Activated CD4-positive, alpha-beta memory T cell treated with anti-CD3 and anti-CD28 coated beads for 36 hours (primary cell): Measurements from ENCODE around the gene UBIAD1. TPM values are rescaled to one million over a fixed set of nuclear protein-coding genes. Genes with fewer than 3 reads are reported as not detected.

Source experiments
- CTCF ChIA-PET: fragments of 350-600 bp; sonication (Branson Sonifier 250); formaldehyde crosslinking; loops from one replicate; lab custom pipeline; 2021; ENCODE audit warnings: antibody characterized with exemption, inconsistent platforms; lab: Charles Lee
- POLR2A ChIA-PET: fragments of 350-600 bp; sonication (Branson Sonifier 250); formaldehyde crosslinking; loops from one replicate; lab custom pipeline; 2021; ENCODE audit warnings: antibody characterized with exemption; lab: Charles Lee
- DNase-seq: peaks from one replicate; pipeline ENCODE4 v3.0.0-alpha.2; 2020
- H3K27ac Mint-ChIP-seq: one replicate; pipeline ENCODE4 v1.8.0; 2021; ENCODE audit warnings: mixed read lengths
- H3K27me3 Mint-ChIP-seq: one replicate; pipeline ENCODE4 v1.8.0; 2021; ENCODE audit warnings: mixed read lengths
- H3K36me3 Mint-ChIP-seq: one replicate; pipeline ENCODE4 v1.8.0; 2021; ENCODE audit warnings: mixed read lengths
- H3K4me1 Mint-ChIP-seq: one replicate; pipeline ENCODE4 v1.8.0; 2021; ENCODE audit warnings: low read depth, mixed read lengths
- H3K4me3 Mint-ChIP-seq: one replicate; pipeline ENCODE4 v1.8.0; 2021; ENCODE audit warnings: mild to moderate bottlenecking, mixed read lengths
- H3K9me3 Mint-ChIP-seq: one replicate; pipeline ENCODE4 v1.8.0; 2021; ENCODE audit warnings: mixed read lengths
- intact Hi-C: fragments of 100-400 bp; cut with micrococcal nuclease; formaldehyde crosslinking; loops from one replicate; pipeline ENCODE4 v1.15.1; 2023
- total RNA-seq, 2 experiments: library from RNA; stranded (reverse); gene quantifications; one replicate each; pipeline ENCODE4 v1.2.3, GENCODE V29; 2021

UBIAD1 gene, protein sequence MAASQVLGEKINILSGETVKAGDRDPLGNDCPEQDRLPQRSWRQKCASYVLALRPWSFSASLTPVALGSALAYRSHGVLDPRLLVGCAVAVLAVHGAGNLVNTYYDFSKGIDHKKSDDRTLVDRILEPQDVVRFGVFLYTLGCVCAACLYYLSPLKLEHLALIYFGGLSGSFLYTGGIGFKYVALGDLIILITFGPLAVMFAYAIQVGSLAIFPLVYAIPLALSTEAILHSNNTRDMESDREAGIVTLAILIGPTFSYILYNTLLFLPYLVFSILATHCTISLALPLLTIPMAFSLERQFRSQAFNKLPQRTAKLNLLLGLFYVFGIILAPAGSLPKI
- 10 to 100 TPM; 21.4 to 22.4 TPM for total RNA-seq

GRCh38 chr1:11272832-11273594, at the start of gene UBIAD1:
UBIAD1 (plus strand) TSS chr1:11273198; CDS start chr1:11273532, 334 bp downstream.
- H3K9me3 Mint-ChIP-seq: no peaks in the 10 kb centered on the region
- H3K36me3 Mint-ChIP-seq: peaks cover 19% of the 10 kb centered on the region
- ChIA-PET POLR2A (interaction anchor here (1.0 to 3.1 kb wide), 4 partner anchors 10 to 637 kb away, joined by 3 to 23 read pairs (median 3); partner anchors contain the start of gene MTOR), CTCF (interaction anchor here (0.6 to 0.8 kb wide), 2 partner anchors 9 to 86 kb away, joined by 3 read pairs; no protein-coding TSS in a partner anchor)
- intact Hi-C loops: loop anchor here (1.0 to 5.0 kb wide), 2 partner anchors 11 to 634 kb away; partner anchors contain the start of gene MTOR
- peak; percentile 90 for DNase-seq
- H3K27me3 Mint-ChIP-seq: no peaks in the 10 kb centered on the region
- peaks cover 30% of the 10 kb centered on the region for H3K4me1 Mint-ChIP-seq
- peak within 1 kb of the TSS; percentile 89 for H3K27ac Mint-ChIP-seq
- H3K4me3 Mint-ChIP-seq: peak within 1 kb of the TSS; percentile 96

DNA sequence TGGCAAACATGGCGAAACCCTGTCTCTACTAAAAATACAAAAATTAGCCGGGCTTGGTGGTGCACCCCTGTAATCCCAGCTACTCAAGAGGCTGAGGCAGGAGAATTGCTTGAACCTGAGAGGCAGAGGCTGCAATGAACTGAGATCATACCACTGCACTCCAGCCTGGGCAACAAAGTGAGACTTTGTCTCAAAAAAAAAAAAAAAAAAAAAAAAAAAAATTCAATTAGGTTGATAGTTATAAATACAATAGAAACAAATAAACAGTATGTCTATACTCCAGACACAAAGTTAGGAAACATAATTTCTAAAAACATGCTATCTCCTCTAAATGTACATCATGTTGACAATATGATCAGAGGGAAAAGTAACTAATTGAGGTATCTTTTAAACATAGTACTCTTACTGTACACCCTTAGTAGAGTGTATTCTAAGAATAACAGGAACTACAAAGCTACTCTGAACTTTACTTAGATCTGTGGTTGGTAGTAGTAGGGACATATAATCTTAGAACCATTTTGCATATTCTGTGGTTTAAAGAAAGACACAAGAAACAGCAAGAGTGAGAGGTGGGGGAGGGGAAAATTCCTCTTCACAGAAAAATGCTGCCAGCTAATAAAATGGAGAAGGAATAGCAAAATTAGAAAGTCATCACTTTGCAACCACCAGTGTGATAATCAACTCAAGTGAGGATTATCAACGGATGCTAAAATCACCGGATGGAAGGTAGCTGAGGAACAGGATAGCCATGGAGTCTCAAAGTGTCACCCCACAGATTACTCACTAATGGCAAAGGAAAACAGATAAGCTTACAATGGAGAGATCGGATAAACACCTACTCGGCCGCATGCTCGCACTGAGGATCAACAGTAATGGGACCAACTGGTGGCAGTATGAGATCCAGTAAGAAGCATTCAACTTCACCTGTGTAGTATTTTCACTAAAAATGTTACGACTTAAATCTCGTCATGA, 45.6 kb upstream of the UBIAD1 start:
- Mint-ChIP-seq H3K27ac (no peak overlapping the region), H3K27me3 (no peaks in the 10 kb centered on the region), H3K4me1 (peaks cover 13% of the 10 kb centered on the region), H3K9me3 (no peaks in the 10 kb centered on the region), H3K36me3 (peaks cover 51% of the 10 kb centered on the region), H3K4me3 (no peak overlapping the region)
- ChIA-PET CTCF (interaction anchor here (2.6 kb wide), 1 partner anchor 190 kb away, joined by 12 read pairs; no protein-coding TSS in a partner anchor), POLR2A (no interaction called here)
- intact Hi-C loops: no loop called here
- DNase-seq: no peak

GRCh38 chr1:11229203-11229602, 43.8 kb upstream of the UBIAD1 start:
- CTCF ChIA-PET: interaction anchor here (1.1 to 1.3 kb wide), 2 partner anchors 192 to 490 kb away, joined by 4 to 5 read pairs; no protein-coding TSS in a partner anchor
- intact Hi-C loops: no loop called here
- H3K27ac Mint-ChIP-seq: no peak overlapping the region
- peaks cover 13% of the 10 kb centered on the region for H3K4me1 Mint-ChIP-seq
- H3K36me3 Mint-ChIP-seq: peaks cover 61% of the 10 kb centered on the region
- POLR2A ChIA-PET: no interaction called here
- DNase-seq: no peak
- no peaks in the 10 kb centered on the region for H3K9me3 Mint-ChIP-seq
- H3K27me3 Mint-ChIP-seq: no peaks in the 10 kb centered on the region
- no peak overlapping the region for H3K4me3 Mint-ChIP-seq

DNA sequence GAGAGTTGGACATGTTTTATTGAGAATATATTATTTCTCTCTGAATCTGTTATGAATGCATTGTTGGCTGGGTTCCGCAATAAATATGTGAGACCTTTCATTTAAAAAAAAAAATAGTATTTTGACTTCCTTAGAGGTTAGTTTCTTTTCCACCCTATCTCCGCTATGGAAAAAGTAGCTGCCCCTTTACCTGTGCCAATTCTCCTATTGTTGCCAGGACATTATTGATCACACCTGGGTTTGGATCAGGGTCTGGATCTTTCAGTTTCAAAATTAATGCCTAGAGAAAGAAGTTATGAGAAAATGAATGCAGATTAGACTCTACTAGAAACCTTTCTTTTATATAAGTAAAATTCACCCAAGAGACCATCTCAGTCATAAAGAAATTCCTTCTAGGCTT, 39.8 kb upstream of the UBIAD1 start:
- peaks cover 3% of the 10 kb centered on the region for H3K4me1 Mint-ChIP-seq
- intact Hi-C loops: no loop called here
- POLR2A ChIA-PET: no interaction called here
- no peaks in the 10 kb centered on the region for H3K9me3 Mint-ChIP-seq
- H3K27ac Mint-ChIP-seq: no peak overlapping the region
- CTCF ChIA-PET: interaction anchor here (1.6 kb wide), 1 partner anchor 13 kb away, joined by 3 read pairs; no protein-coding TSS in a partner anchor
- H3K4me3 Mint-ChIP-seq: no peak overlapping the region
- H3K36me3 Mint-ChIP-seq: peaks cover 62% of the 10 kb centered on the region
- no peaks in the 10 kb centered on the region for H3K27me3 Mint-ChIP-seq
- DNase-seq: no peak

DNA sequence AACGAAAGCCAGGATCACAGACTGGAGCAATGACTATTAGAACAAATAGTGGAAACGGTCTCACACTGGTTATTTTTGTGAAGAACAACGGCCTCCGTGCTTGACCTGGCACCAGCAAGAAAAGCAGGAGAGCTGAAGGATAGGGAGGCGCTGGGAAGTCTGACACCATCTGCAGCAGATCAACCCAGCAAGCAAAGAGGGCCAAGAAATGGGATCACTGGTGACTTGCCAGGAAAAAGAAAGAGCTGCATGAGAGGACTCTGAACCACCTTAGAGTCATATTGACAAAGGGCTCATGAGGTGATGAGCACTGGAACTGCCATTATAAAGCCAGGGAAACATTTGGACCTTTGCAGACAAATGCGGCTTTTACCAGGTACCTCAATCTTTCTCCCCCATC, 35.6 kb upstream of the UBIAD1 start:
- H3K9me3 Mint-ChIP-seq: no peaks in the 10 kb centered on the region
- peak overlapping the region; percentile 18 for H3K27ac Mint-ChIP-seq
- ChIA-PET POLR2A (no interaction called here), CTCF (interaction anchor here (0.9 to 1.0 kb wide), 2 partner anchors 9 kb away, joined by 3 to 4 read pairs; no protein-coding TSS in a partner anchor)
- DNase-seq: no peak
- H3K4me3 Mint-ChIP-seq: no peak overlapping the region
- no peaks in the 10 kb centered on the region for H3K27me3 Mint-ChIP-seq
- H3K4me1 Mint-ChIP-seq: peaks cover 6% of the 10 kb centered on the region
- intact Hi-C loops: no loop called here
- peaks cover 52% of the 10 kb centered on the region for H3K36me3 Mint-ChIP-seq

DNA sequence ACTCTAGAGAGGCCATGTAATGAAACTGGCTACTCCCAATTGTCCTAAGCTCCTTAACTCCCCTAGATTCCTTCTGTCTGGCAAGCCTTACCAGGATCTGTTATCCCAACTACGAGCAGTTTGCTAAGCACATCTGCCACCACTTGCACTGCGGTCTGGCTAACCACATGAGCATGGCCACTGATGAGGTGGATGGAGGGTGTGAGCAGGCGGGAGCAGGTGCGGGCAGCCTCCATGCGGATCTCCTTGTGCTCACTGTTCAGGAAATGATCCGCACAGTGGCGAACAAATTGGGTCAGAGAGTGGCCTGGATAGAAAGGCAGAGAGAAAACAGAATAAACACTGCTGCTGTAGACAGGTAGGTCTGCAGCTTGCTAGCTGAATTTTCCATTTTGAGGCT, 34.7 kb upstream of the UBIAD1 start:
- Mint-ChIP-seq H3K4me3 (no peak overlapping the region), H3K27ac (no peak overlapping the region), H3K4me1 (peaks cover 6% of the 10 kb centered on the region), H3K27me3 (no peaks in the 10 kb centered on the region), H3K9me3 (no peaks in the 10 kb centered on the region), H3K36me3 (peaks cover 50% of the 10 kb centered on the region)
- ChIA-PET CTCF (interaction anchor here (0.9 to 1.0 kb wide), 2 partner anchors 8 to 9 kb away, joined by 3 to 4 read pairs; no protein-coding TSS in a partner anchor), POLR2A (no interaction called here)
- DNase-seq: no peak
- intact Hi-C loops: no loop called here

DNA sequence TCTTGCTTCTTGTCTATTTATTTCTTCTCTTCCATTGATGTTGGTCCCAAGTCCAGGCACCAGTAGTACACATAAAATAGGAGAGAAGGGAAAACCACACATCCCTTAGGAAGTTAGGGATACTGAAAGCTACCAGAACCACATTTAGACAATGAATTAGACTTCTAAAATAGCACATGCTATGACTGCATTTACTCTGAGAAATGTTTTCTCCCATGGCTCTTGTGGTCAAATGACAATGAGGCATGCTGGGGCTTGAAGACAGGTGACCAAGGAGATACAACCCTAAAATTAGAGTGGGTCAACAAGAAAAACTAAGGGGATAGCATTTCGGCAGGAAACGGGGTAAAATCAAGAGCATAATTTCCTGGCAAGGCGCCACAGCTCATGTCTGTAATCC, 27.8 kb upstream of the UBIAD1 start:
- POLR2A ChIA-PET: no interaction called here
- CTCF ChIA-PET: interaction anchor here (0.9 to 1.4 kb wide), 3 partner anchors 7 to 399 kb away, joined by 3 to 4 read pairs (median 3); no protein-coding TSS in a partner anchor
- H3K9me3 Mint-ChIP-seq: no peaks in the 10 kb centered on the region
- peak overlapping the region; percentile 47 for H3K27ac Mint-ChIP-seq
- no peak for DNase-seq
- no peak overlapping the region for H3K4me3 Mint-ChIP-seq
- peaks cover 27% of the 10 kb centered on the region for H3K36me3 Mint-ChIP-seq
- H3K4me1 Mint-ChIP-seq: peaks cover 15% of the 10 kb centered on the region
- no peaks in the 10 kb centered on the region for H3K27me3 Mint-ChIP-seq
- intact Hi-C loops: no loop called here

- H3K27ac Mint-ChIP-seq: peak overlapping the region; percentile 19
- ChIA-PET POLR2A (interaction anchor here (1.4 kb wide), 1 partner anchor 184 kb away, joined by 3 read pairs; no protein-coding TSS in a partner anchor), CTCF (interaction anchor here (0.6 to 1.7 kb wide), 7 partner anchors 8 to 754 kb away, joined by 3 to 8 read pairs (median 4); no protein-coding TSS in a partner anchor)
- no peaks in the 10 kb centered on the region for H3K9me3 Mint-ChIP-seq
- no peak overlapping the region for H3K4me3 Mint-ChIP-seq
- DNase-seq: no peak
- intact Hi-C loops: no loop called here
- H3K27me3 Mint-ChIP-seq: no peaks in the 10 kb centered on the region
- peaks cover 17% of the 10 kb centered on the region for H3K4me1 Mint-ChIP-seq
- H3K36me3 Mint-ChIP-seq: peaks cover 34% of the 10 kb centered on the region
Measured at GRCh38 chr1:11245904-11246719, 26.9 kb upstream of the UBIAD1 start.

GRCh38 chr1:11248169-11248568, 24.8 kb upstream of the UBIAD1 start:
- Mint-ChIP-seq H3K4me1 (peaks cover 14% of the 10 kb centered on the region), H3K27me3 (no peaks in the 10 kb centered on the region), H3K27ac (no peak overlapping the region), H3K36me3 (peaks cover 34% of the 10 kb centered on the region), H3K4me3 (no peak overlapping the region), H3K9me3 (no peaks in the 10 kb centered on the region)
- CTCF ChIA-PET: interaction anchor here (1.1 kb wide), 1 partner anchor 11 kb away, joined by 3 read pairs; no protein-coding TSS in a partner anchor
- no peak for DNase-seq
- intact Hi-C loops: no loop called here
- POLR2A ChIA-PET: no interaction called here

GRCh38 chr1:11252538-11252937, 20.5 kb upstream of the UBIAD1 start:
- Mint-ChIP-seq H3K4me3 (no peak overlapping the region), H3K36me3 (peaks cover 44% of the 10 kb centered on the region), H3K9me3 (no peaks in the 10 kb centered on the region), H3K4me1 (peaks cover 2% of the 10 kb centered on the region), H3K27me3 (no peaks in the 10 kb centered on the region), H3K27ac (no peak overlapping the region)
- no peak for DNase-seq
- CTCF ChIA-PET: interaction anchor here (0.9 to 2.6 kb wide), 2 partner anchors 11 to 215 kb away, joined by 3 to 15 read pairs; no protein-coding TSS in a partner anchor
- intact Hi-C loops: no loop called here
- POLR2A ChIA-PET: no interaction called here
